Measurements from ENCODE around the gene EBLN2. TPM values are rescaled to one million over a fixed set of nuclear protein-coding genes. Genes with fewer than 3 reads are reported as not detected.

EBLN2 gene
- total and polyA plus RNA-seq, 8 donors = 0.79 to 2.9 (median 1.5) TPM

GRCh38 chr3:73069775-73070444, 8.5 kb downstream of the EBLN2 start:
- intact Hi-C loops (cut with DNase I) = no loop called here
- H3K4me1 ChIP-seq = no peaks in the 10 kb centered on the region
- DNase-seq (no peak), FAIRE-seq (no peak), ATAC-seq (no peak)
- TF ChIP-seq CTCF (IDR thresholded peaks at IDR 0.05) = no peak
- 88 to 97% methylated on average over 14 of the region's 14 CpGs for WGBS, 2 donors
- H3K27me3 ChIP-seq = no peaks in the 10 kb centered on the region
- no peak overlapping the region for H3K4me3 ChIP-seq
- H3K27ac ChIP-seq = no peak overlapping the region
- peaks cover 0 to 8% (median 0%) of the 10 kb centered on the region in 3 donors for H3K36me3 ChIP-seq
- no peaks in the 10 kb centered on the region for H3K9me3 ChIP-seq

GRCh38 chr3:73070675-73071575, 9.5 kb downstream of the EBLN2 start:
- no peaks in the 10 kb centered on the region for H3K9me3 ChIP-seq
- ATAC-seq (no peak), FAIRE-seq (no peak), DNase-seq (no peak)
- H3K4me3 ChIP-seq = no peak overlapping the region
- no peak overlapping the region for H3K27ac ChIP-seq
- H3K4me1 ChIP-seq = no peaks in the 10 kb centered on the region
- H3K27me3 ChIP-seq = no peaks in the 10 kb centered on the region
- TF ChIP-seq CTCF (IDR thresholded peaks at IDR 0.05) = no peak
- WGBS, 2 donors = 52 to 70% methylated on average over 6 of the region's 6 CpGs
- no peaks in the 10 kb centered on the region for H3K36me3 ChIP-seq
- intact Hi-C loops (cut with DNase I) = no loop called here

DNA sequence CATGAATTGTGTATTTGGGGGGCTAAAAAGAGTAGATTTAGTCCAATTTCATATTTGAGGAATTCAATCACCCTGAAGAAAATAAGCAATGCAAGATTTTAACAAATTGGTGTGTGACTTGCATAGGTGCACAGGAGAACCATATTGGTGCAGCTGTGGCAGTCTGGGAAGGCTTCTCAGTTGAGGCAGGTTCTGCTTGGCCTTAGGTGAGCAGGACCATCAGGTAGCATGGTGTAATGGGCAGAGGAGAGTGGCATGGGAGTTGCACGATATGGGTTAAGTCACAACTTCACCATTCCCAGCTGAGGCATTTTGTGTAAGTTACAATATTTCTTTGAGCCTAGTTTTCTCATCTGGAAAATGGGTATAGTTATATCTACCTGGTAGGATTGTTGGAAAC, 10.5 kb downstream of the EBLN2 start:
- Histone ChIP-seq H3K27ac (no peak overlapping the region), H3K4me3 (no peak overlapping the region), H3K9me3 (no peaks in the 10 kb centered on the region), H3K36me3 (no peaks in the 10 kb centered on the region), H3K27me3 (no peaks in the 10 kb centered on the region), H3K4me1 (no peaks in the 10 kb centered on the region)
- DNase-seq = no peak
- intact Hi-C loops (cut with DNase I) = no loop called here
- no peak for ATAC-seq
- WGBS, 2 donors = 88 to 100% methylated on average over 1 of the region's 1 CpG
- FAIRE-seq = no peak
- no peak for TF ChIP-seq CTCF (IDR thresholded peaks at IDR 0.05)

DNA sequence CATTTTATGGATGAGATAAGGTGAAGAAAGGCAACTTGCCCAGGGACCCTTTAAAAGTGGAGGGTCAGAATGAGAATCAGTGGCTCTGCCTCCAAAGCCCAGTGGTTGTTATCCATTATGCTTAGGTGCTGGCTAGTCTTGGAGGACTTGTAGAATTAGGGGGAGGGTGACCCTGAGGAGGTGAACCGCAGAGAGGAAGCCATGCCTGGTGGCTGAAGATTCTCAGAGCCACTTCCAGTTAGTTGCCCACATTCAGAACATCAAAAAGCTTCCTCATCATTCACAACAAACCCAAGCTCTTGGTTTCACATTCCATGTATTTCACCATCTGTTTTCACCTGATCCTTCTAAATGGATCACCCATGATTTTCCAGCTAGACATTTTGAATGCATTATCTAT, 11.2 kb downstream of the EBLN2 start:
- no peaks in the 10 kb centered on the region for H3K9me3 ChIP-seq
- no peaks in the 10 kb centered on the region for H3K27me3 ChIP-seq
- H3K4me1 ChIP-seq = no peaks in the 10 kb centered on the region
- ATAC-seq = no peak
- no peak for DNase-seq
- no peak for TF ChIP-seq CTCF (IDR thresholded peaks at IDR 0.05)
- intact Hi-C loops (cut with DNase I) = no loop called here
- no peak overlapping the region for H3K27ac ChIP-seq
- 53 to 63% methylated on average over 1 of the region's 1 CpG for WGBS, 2 donors
- H3K4me3 ChIP-seq = no peak overlapping the region
- FAIRE-seq = no peak
- H3K36me3 ChIP-seq = no peaks in the 10 kb centered on the region
